ENCODE results near the gene CD151. TPM values are rescaled to one million over a fixed set of nuclear protein-coding genes. Genes with fewer than 3 reads are reported as not detected.

Gene CD151
- polyA plus RNA-seq, 3 donors from 2014 or later = 19.7 to 25.7 (median 23.7) TPM

Other genes with a start within 250 kb of the CD151 start
- 10 to 100 TPM; 36.4 to 62.4 (median 53.9) TPM for gene IRF7, start 217.0 kb upstream of the CD151 start, polyA plus RNA-seq
- not detected for gene CDHR5, start 208.0 kb upstream of the CD151 start, polyA plus RNA-seq
- not detected for gene SCT, start 205.8 kb upstream of the CD151 start, polyA plus RNA-seq
- not detected for gene DRD4, start 195.7 kb upstream of the CD151 start, polyA plus RNA-seq
- 10 to 100 TPM; 17.8 to 31.6 (median 18.6) TPM for gene DEAF1, start 137.7 kb upstream of the CD151 start, polyA plus RNA-seq
- 10 to 100 TPM; 21.3 to 32.4 (median 30.4) TPM for gene TMEM80, start 137.1 kb upstream of the CD151 start, polyA plus RNA-seq
- 10 to 100 TPM; 12.9 to 15.1 (median 15.0) TPM for gene EPS8L2, start 126.7 kb upstream of the CD151 start, polyA plus RNA-seq
- 100 to 1,000 TPM; 163 to 189 (median 180) TPM for gene TALDO1, start 85.5 kb upstream of the CD151 start, polyA plus RNA-seq
- 1 to 10 TPM; 5.8 to 9.7 (median 6.7) TPM for gene GATD1, start 55.5 kb upstream of the CD151 start, polyA plus RNA-seq
- not detected for gene CEND1, start 42.9 kb upstream of the CD151 start, polyA plus RNA-seq
- 10 to 100 TPM in 1 of 3 donors, 1 to 10 TPM in 2; 5.2 to 14.9 (median 7.7) TPM for gene SLC25A22, start 34.7 kb upstream of the CD151 start, polyA plus RNA-seq
- 1 to 10 TPM; 2.6 to 7.7 (median 2.7) TPM for gene PIDD1, start 27.7 kb upstream of the CD151 start, polyA plus RNA-seq
- gene RPLP2, start 23.0 kb upstream of the CD151 start, polyA plus RNA-seq = 1,000 to 10,000 TPM in 2 of 3 donors, 100 to 1,000 TPM in 1; 640 to 2,076 (median 1,474) TPM
- gene PNPLA2, start 14.0 kb upstream of the CD151 start, polyA plus RNA-seq = 10 to 100 TPM; 10.9 to 42.3 (median 23.4) TPM
- gene CRACR2B, start 5.0 kb upstream of the CD151 start, polyA plus RNA-seq = 1 to 10 TPM in 1 of 3 donors, under 1 TPM in 1, not detected in 1; 0.74 to 2.2 TPM
- 100 to 1,000 TPM; 139 to 200 (median 142) TPM for gene POLR2L, start 9.6 kb downstream of the CD151 start, polyA plus RNA-seq
- 10 to 100 TPM; 23.4 to 38.7 (median 37.2) TPM for gene TSPAN4, start 9.9 kb downstream of the CD151 start, polyA plus RNA-seq
- 10 to 100 TPM; 52.2 to 74.6 (median 67.4) TPM for gene CHID1, start 77.9 kb downstream of the CD151 start, polyA plus RNA-seq
- gene AP2A2, start 92.9 kb downstream of the CD151 start, polyA plus RNA-seq = 10 to 100 TPM in 1 of 3 donors, 1 to 10 TPM in 2; 2.5 to 11.0 (median 7.1) TPM
- gene MUC6, start 203.8 kb downstream of the CD151 start, polyA plus RNA-seq = not detected
- not detected for gene MUC2, start 241.9 kb downstream of the CD151 start, polyA plus RNA-seq